NOMO-1 treated with DMSO at 0.1 percent for 48 hours (cell line): ENCODE measurements around the gene PRSS35.
"Not testable (repeated sequence)": the region's sequence is repeated elsewhere in the genome, so short reads cannot be mapped to it uniquely, and the experiment has no call there.

ENCODE experiments used
- DNase-seq: peaks from one replicate; lab custom pipeline; 2025; ENCODE audit not compliant: unreplicated experiment; lab: John Stamatoyannopoulos, UW

PRSS35 gene

DNA sequence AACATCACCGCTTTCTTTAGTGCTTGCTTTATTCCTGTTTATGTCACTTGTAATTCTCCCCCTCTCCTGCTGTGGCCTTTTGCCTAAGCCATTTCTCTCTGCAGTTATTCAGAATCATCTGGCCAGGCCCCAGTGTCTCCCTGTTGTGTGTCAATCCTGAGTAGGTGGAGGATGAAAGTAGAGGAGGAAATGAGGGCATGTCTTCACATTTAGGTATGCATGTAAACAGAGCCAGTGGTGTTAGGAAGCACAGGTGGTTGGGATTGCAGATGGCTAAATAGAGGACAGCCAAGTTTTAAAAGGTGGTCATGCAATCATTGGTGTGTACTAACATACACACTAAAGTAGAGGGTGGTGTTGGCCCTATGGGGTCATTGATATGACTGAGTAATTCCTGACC, 5.2 kb downstream of the PRSS35 start:
- no peak for DNase-seq

DNA sequence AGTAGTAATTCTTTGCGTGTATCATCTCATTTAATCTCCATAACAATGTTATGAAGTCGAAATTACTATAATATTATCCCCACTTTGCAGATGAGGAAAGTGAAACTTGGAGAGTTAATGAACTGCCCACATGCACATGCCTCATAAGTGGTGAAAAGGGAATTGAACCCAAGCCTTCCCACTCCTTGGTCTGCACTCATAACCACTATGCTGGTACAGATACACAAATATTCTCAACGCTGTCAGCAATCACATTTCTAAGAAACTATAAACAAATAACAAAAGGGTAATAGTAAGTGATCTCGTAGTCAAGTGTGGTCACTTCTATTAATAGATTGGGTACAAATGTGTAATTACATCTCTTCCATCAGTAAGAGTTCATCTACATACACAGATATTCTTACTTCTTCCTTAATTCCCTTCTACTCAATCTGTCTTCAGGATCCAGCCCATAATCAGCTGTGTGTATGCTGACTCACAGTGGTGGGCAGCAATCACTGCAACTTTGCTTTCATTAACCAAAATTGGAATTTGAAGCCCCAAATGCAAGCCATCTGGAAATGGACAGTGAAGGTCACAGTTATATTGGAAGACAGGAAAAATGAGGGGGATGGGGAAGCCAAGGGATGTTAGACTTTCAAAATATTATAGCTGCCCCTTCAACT, 6.6 kb downstream of the PRSS35 start:
- DNase-seq = no peak

DNA sequence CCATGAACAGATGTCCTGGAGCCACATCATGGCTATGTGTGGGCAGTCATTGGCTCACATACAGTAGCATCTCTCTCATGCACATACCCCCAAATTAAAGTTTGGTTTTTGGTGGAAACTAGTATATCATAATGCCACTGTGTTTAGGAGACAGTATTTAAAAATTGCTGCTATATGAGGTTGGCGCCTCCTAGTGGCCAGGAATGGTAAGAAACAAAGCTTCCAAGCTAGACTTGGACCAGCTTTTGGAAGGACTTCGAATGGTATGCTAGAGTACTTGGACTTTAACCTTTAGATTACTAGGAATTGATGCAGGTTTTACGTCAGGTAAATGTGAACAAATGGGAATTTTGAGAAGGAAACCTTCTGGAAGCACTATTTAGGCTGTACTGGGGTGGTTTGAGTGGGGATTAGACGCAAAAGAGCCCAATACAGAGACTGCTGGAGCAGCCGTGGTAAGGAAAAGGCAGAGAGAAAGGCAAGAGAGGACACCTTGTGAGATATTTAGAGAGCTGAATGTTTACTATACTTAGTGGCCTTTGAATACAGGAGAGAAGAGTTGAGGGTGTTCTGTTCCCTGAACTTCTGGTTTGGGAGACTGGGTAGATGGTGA, 23.8 kb downstream of the PRSS35 start:
- DNase-seq = peak; percentile 33

DNA sequence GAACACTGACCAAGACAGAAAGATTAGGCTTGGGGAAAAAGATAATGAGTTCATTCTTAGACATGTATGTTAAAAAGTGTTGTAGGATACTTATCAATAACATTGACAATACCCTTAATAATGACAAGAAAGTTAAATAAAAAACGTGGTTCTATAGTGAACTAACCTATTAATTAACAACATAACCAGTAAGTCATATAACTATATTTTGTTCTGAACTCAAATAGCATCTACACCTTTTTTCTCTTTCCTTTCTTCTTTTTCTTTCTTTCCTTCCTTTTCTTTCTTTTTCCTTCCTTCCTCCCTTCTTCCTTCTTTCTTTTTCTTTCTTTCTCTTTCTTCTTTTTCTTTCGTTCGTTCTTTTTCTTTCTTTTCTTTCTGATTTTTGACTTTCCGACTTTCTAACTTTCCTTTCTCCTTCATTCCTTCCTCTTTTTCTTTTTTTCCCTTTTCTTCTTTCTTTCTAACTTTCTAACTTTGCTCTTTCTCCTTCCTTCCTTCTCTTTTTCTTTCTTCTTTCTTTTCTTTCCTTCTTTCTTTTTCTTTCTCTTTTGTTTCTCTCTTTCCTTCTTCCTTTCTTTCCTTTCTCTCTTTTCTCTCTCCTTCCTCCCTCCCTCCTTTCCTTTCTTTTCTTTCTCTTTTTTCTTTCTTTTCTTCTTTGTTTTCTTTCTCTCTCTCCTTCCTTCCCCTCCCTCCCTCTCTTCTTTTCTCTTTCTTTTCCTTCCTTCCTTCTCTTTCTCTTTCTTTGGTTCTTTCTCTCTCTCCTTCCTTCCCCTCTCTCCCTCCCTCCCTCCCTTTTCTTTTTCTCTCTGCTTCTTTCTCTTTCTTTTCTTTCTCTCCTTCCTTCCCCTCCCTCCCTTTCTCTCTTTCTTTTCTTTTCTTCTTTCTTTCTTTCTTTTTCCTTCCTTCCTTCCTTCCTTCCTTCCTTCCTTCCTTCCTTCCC, 24.6 kb downstream of the PRSS35 start:
- DNase-seq = no peak

DNA sequence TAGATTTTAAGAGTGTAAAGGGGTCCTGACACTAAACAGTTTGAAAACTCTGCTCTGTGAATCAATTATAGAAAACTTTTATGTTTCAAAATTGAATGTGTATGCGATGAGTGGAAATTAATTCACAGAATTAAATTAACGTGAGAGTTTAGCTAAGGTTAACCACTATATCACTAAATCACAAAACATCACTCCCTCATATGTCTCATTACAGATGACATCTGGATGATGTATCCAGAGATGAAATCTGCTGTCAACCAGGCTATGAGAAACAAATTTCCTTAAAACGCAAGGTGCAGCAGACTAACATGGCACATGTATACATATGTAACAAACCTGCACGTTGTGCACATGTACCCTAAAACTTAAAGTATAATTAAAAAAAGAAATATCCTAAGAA, 27.3 kb downstream of the PRSS35 start:
- DNase-seq = no peak

DNA sequence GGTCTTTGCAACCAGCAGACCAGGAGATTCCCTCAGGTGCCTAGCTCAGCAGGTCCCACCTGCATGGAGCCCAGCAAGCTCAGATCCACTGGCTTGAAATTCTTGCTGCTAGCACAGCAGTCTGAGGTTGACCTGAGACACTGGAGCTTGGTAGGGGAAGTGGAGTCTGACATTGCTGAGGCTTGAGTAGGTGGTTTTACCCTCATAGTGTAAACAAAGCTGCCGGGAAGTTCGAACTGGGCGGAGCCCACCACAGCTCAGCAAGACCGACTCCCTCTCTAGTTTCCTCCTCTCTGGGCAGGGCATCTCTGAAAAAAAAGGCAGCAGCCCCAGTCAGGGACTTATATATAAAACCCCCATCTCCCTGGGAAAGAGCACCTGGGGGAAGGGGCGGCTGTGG, 34.3 kb downstream of the PRSS35 start:
- peak; percentile 27 for DNase-seq

DNA sequence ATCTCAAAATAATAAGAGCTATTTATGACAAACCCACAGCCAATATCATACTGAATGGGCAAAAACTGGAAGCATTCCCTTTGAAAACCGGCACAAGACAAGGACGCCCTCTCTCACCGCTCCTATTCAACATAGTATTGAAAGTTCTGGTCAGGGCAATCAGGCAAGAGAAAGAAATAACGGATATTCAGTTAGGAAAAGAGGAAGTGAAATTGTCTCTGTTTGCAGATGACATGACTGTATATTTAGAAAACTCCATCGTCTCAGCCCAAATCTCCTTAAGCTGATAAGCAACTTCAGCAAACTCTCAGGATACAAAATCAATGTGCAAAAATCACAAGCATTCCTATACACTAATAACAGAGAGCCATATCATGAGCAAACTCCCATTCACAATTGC, 38.1 kb downstream of the PRSS35 start:
- DNase-seq = peak; percentile 60

DNA sequence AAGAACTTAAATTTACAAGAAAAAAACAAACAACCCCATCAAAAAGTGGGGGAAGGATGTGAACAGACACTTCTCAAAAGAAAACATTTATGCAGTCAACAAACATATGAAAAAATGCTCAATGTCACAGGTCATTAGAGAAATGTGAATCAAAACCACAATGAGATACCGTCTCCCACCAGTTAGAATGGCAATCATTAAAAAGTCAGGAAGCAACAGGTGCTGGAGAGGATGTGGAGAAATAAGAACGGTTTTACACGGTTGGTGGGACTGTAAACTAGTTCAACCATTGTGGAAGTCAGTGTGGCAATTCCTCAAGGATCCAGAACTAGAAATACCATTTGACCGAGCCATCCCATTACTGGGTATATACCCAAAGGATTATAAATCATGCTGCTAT, 39.4 kb downstream of the PRSS35 start:
- DNase-seq = not testable (repeated sequence)

DNA sequence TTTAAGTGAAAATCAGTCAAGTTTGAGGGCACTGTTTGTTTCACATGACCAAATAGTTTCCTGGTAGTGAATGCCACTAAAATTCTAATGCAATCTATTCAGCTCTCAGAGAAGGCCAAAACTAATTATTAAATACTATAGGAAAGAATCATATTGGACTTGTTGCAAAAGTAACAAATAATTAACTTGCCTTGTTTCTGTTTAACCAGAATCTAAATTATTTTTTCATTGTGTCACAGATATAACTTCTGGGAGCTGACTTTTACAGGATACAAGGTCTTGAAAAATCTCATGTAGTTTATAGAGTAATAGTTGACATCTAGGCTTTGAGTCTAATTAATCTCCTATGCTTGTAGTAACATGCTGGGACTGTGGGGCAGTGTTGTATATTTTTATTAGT, 44.5 kb downstream of the PRSS35 start:
- no peak for DNase-seq

DNA sequence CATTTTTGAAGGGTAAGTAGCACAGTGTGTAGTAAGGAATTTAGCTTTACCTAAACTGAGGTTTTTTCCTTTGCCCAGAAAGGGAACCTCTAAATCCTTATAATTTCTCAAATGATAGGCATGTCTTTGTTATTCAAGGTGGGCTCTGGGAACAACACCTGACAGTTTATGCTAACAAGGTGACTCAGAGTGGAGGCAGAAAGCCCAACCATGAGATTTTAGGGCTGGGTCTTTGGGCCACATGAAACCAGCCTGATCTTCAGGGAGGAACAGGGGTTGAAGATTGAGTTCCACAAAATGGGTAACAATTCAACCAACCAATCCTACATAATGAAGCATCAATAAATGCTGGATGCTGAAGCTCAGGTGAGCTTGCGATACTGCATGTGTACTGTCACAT, 46.6 kb downstream of the PRSS35 start:
- no peak for DNase-seq

DNA sequence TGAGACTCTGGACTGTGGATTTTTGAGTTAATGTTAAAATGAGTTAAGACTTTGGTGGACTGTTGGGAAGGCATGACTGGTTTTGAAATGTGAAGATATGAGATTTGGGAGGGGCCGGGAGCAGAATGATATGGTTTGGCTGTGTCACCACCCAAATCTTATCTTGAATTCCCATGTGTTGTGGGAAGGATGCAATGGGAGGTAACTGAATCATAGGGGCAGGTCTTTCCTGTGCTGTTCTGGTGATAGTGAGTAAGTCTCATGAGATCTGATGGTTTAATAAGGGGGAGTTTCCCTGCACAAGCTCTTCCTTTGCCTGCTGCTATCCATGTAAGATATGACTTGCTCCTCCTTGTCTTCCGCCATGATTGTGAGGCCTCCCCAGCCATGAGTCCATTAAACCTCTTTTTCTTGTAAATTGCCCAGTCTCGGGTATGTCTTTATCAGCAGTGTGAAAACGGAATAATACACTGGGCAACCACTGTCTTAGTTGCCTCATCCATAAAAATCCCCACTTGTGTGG, 59.4 kb downstream of the PRSS35 start:
- DNase-seq = not testable (repeated sequence)

DNA sequence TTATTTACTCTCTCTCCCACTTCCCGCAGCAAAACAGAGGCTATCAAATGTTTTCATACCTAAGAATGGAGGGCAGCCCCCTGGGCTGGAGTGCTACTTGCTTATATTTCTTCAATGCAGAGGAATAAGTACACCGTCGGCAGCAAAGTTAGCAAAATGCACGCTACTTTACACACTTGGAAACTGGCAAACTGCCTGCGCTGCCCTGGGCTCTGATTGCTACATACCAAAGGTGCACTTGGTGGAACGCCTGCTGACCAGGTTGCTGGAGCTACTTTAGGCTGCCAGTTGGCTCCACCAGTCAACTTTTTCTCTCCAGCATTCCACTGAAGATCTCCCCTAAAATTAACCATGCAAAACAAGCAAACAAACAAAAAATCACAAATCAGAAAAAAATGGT, 62.4 kb downstream of the PRSS35 start:
- DNase-seq = no peak
